ENCODE data around the gene NOC2L.

GRCh38 chr1:1005774-1006304, 46.8 kb upstream of the NOC2L start:
- TF ChIP-seq CTCF (conservative IDR thresholded peaks at IDR 0.05; ENCODE audit: low read depth, low read length) (no peak), EZH2 (IDR thresholded peaks at IDR 0.05; ENCODE audit: borderline replicate concordance, low read depth, low read length, poor library complexity, severe bottlenecking) (no peak)
